Limb (tissue), 2 donors: ENCODE results near the gene ZDHHC14.
"Not testable (repeated sequence)": the region's sequence is repeated elsewhere in the genome, so short reads cannot be mapped to it uniquely, and the experiment has no call there.

ENCODE experiments used
- DNase-seq, 2 donors: peaks; one replicate each; pipeline ENCODE4 v3.0.0-alpha.2; 2016; ENCODE audit errors: extremely low spot score in 2 of 2

Gene ZDHHC14

DNA sequence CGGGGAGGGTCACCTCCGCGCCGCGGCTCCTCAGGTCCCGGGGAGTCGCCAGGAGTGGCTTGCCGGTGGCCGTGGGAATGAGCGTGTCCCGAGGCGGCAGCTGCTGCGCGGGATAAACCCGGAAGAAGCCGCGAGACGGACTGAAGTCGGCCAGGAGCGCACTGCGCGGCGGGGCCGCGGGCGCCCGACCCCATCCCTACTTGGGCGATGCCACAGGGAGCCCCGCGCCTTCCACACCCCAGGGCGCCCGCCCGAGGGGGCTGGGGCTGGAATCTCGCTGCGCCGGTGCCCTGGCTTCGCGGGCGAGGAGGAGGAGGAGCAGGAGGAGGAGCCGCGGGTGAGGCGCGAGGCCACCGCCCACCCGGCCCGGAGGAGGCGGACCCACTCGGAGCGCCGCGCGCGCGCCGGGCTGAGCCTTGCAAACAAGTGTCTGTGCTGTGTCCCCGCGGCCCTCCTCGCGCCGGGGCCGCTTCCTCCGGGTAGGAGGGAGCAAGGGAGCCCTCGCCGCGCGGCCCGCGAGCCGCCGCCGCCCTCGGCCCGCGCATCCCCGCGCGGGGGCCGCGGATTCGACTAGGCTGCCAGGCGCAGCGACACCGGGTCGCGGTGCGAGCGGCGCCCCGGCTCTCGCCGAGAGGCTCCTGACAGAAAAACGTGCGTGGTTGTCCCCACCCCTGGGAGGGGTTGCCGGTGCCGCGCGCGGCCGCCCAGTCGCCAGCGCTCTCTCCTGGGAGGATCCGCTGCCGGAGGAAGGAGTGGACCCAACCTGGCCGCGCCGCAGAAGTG, at the start of gene ZDHHC14:
Gene ZDHHC14, plus strand, starts transcription at position 412 of the 783 bp plus-strand sequence.
- DNase-seq, result peak; percentile 76 to 92

DNA sequence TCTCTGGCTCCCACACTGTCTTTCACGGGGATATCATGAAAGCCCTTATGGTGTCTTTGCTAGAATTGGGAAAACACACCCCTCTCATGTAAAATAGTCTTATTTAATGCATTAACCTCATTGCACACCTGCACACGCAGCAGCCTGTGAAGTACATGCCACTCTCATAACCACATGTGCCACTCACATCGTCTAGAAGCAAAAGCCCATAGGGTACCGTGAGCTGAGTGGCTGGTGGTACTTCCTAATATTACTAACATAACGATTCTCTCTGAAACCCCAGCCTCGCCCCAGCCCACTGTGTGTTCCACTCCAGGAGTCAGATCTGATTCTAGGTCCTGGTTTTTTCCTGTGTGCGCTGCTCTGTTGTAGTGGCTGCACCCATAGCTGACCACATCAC, 48.2 kb upstream of the ZDHHC14 start:
- DNase-seq, result no peak

DNA sequence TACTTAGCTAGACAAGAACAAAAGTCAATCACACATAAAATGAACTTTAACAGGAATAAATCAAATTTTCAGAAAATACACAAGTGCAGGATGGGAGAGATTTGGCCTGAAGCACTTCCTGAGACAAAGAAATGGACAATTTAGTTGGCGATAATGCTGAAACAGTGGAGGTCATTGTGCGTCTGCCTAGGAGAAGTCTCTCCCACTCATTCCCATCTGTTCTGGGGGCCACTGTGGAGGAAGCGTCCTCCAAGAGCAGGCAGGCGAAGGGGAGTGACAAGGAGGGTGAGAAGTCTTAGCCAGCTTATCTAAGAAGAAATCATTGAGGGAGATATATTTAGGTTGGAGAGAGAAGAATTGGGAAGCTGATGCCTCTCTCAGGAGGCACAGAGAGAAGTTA, 47.5 kb upstream of the ZDHHC14 start:
- no peak for DNase-seq

DNA sequence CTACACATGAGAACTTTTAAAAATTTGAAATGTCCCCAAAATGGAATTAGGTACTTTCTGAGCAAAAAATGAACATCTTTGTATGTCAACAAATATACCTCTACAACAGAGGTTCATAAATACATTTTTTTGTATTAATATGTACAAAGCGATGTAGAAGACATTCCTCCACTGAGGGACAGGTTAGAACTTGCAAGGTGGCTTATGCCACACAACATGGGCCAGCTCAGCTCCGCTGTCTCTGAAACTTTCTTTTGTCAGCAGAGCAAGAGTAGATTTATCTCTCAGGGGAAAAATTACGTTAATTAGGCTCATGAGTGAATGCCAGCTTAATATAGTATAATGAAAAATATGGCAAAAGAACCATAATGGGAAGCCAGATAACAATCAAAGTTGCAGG, 47.0 kb upstream of the ZDHHC14 start:
- no peak for DNase-seq

DNA sequence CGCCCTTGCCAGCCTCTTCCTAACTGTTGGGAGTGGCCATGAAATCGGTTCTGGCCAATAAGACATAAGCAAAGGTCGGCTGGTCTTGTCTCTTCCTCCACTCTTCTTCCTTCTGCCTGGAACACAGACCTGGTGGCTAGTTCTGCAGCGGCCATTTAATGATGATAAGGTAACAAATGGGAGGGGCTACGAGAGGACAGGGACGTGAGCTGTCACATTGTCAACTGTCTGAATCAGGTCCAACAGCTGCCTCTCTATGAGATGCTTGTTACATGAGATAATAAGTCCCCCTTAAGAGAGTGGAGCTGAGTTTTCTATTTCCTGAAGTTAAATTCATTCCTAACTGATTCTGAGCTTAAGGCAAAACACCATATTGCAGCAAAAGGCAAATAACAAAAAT, 45.2 kb upstream of the ZDHHC14 start:
- no peak for DNase-seq

DNA sequence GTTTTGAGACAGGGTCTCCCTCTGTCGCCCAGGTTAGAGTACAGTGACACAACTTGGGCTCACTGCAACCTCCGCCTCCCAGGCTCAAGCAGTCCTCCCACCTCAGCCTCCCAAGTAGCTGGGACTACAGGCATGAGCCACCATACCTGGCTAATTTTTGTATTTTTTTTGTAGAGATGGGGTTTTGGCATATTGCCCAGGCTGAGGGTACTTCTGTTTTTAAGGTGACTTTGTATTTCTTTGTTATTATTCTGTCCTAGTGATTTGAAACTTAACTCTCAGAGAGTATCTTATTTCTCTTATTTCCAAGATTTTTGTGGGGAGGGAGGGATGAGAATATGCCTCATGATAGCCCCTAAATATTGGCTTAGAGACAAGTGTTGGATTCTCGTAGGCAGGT, 43.7 kb upstream of the ZDHHC14 start:
- DNase-seq, result not testable (repeated sequence)

DNA sequence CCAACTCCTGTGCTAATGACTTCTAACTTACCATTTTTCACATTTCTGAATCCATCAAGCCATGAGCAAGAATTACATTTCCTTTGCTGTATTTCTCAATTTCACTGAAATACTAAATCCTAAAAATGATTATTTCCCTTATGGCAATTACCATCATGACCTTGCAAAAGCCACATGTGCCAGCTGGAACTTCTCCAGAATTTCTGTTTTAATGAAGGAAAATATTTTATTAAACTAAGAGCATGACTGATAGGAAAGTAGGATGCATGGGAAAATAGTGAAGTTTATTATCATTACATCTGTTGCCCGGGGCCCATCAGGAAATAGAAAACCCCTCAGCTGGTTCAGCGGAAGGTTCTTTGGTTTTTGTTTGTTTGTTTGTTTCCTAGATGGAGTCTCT, 43.2 kb upstream of the ZDHHC14 start:
- no peak for DNase-seq

DNA sequence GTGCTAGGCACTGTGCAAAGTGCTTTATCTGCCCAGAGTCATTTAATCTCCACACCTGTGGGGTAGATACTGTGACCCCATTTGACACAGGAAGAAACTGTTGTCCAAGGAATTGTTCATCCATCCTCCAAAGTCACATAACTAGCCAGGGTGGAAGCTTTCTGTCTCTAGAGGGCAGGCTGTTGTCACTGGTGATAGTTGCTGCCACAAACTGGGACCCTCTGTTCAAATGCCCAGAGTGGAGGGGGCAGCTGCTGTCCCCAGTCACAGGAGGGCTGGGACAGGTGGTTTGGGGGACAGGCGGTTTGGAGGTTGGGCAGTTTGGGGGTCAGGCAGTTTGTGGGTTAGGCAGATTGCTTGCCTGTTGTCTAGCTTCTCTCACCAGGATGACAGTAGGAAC, 41.6 kb upstream of the ZDHHC14 start:
- DNase-seq, result no peak

DNA sequence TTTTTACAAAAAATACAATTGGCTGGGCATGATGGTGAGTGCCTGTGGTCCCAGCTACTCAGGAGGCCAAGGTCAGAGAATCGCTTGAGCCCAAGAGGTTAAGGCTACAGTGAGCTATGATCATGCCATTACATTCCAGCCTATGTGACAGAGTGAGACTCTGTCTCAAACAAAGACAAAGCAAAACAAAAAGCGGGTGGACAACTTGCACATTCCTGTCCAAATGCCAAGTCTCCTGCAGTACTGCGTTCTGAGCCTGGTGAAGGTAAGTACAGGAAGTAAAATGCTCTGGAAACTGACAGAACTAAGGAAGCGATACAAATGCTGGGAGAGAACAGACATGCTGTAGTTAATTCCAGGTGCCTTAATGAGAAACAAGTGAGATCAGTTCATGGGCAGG, 37.3 kb upstream of the ZDHHC14 start:
- DNase-seq, result no peak

DNA sequence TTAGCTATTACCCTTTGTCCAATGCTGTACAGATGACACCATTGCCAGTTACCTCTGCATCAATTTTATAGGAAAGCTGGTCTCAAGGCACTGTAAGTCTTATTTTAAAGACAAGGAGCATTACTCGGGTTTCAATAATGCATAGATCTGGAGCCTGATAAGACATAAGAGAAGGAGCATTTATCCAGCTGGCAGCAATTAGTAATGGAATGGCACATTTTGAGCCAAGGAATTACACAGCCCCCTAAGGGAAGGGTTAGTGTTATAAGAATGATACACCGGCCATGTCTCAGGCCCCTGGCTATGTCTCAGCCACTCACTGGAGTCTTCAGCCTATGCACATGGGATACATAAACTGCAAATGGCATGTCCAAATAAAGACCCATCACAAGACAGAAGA, 34.6 kb upstream of the ZDHHC14 start:
- DNase-seq, result no peak

DNA sequence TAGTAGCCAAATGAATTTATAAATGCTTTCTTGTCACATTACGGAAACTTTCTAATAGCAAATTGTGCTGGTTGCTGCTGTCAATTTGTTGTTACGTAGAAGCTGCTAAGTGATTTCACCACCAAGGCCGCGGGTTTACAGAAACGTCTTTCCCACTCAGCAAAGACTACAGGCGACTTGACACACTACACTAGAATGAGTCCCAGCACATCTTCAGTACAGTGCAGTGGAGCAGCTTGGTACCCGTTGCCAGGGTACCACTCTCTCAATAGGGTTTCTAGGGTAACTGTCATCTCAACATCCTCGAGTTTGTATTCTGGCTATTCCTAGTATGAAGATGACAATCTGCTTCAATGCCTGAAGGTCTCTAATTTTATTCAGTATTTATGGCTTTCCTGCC, 22.7 kb upstream of the ZDHHC14 start:
- DNase-seq, result no peak

DNA sequence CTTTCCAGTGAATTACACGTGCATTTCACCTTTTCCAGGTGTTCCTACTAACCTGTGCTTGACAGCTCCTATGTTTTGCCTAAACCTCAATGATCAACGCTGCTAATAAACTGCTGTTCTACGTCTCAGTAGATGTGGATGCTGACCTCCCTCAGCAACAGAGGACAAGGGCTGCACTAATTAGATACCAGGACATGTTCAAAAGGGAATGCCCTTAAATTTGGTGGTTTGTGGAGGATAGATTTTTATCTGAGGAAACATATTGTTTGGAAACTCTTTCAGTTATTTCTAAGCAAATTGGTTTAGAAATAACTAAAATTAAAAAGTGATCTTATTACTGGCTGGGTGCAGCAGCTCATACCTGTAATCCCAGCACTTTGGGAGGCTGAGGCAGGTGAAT, 19.1 kb upstream of the ZDHHC14 start:
- no peak for DNase-seq

DNA sequence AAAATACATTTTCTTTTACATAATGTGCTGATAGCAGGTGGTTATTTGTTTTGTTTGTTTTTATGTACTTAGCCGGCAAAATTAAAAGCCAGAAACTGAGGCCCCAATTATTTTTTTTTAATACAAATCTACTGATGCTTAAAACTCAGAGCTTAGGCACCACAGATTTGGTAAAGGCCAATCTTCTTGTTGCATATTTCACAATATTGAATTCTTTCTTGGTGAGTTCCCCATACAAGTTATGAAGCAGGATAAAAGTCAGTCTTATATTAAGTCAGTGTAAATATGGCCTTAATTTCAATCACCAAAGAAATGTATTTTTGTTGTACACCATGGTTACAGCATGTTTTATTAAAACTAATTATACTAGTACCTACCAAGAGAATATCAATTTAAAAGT, 16.3 kb upstream of the ZDHHC14 start:
- DNase-seq, result no peak

DNA sequence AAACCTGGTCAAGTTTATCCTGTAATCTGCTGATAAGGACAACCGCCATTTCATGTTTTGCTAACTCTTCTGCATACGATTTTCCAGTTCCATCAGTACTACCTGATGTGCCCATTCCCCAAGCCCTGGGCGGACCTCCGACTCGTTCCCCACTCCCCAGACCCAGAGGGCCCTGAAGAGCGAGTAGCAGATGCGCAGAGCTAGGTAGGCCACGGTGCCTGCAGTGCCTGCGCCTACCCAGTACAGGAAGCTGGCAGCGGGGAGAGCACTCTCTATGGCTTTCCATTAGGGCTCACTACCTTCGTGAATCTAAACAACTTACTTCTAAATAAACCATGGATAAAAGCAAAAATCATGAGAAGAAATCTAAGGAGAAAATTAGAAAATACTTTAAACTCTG, 14.3 kb upstream of the ZDHHC14 start:
- DNase-seq, result no peak

DNA sequence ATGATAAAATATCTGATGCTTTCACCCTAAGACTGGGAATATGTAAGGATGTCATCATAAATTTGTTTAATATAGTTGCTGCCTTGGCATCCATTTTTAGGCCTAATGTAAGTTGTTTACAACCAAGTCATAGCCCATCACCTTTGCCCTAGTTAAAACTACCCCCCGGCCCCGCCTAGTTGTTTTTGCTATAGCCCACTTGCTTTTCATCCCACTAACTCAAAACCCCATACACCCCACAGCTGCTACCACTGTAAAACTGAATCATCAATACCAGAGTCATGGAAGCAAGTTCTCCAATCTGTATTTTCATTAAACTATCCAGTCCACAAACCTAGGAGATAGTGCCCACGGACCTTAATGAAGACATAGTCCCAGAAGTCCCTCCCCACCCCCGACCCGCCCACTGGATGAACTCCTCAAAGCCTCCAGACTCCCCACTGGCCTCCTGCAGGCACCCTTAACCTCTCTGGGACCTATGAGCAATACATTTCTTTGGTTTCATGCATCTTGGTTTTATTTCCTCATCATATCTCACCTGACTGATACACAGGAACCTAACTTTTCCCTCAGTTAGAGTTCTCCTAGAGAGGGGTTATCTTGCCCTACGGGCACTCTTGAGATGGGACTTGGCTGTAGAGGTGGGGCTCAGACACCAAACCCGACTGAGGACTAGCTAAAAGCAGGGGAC, 12.5 kb upstream of the ZDHHC14 start:
- DNase-seq, result no peak

DNA sequence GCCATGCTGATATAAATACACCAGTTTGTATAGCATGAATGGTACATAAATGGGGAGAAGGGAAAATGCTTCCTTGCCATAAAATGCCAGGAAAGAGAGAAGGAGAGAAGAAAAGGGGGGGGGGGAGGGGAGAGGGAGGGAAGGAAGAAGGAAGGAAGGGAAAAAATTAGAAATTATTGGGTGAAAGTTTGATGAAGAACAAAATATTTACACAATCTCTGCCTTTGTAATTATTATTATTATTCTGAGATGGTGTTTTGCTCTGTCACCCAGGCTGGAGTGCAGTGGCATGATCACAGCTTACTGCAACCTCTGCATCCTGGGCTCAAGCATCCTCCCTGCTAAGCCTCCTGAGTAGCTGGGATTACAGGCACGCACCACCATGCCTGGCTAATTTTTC, 10.2 kb upstream of the ZDHHC14 start:
- no peak for DNase-seq

DNA sequence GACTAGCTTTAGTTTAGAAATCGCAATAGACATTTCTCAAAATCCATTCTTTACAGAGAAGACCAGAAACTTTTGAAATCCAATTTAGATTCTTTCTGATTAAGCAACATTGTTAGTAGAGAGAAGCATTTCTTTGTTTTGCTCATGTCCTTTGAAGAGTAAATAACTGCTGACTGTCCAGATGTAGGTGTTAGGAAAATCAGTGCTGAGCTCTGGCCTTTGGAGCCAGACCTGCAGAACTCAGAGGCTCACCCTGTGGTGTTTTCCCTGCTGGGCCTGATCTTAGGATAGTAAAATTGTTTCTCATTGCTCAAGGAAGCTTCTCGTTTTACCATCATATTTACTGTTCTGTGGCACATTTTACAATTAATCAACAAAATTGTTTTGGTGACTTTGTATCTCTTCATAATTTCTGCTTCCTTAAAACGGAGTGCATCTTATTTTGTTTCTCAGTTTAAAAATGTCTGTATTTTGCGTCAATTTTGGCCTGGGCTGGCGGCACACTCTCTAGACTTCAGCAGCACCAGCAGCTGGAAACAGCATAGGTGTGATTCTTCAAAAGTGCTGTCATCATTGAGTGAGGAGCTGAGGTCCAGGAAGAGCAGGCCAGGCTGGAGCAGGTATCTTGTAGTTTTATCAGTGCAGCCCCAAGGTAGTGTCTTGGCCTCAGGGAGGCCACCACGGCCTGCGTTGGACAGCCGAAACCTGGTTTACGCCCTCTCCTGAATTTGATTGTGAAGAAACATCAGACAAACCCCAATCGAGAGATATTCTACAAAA, 8.3 kb upstream of the ZDHHC14 start:
- DNase-seq, result no peak

DNA sequence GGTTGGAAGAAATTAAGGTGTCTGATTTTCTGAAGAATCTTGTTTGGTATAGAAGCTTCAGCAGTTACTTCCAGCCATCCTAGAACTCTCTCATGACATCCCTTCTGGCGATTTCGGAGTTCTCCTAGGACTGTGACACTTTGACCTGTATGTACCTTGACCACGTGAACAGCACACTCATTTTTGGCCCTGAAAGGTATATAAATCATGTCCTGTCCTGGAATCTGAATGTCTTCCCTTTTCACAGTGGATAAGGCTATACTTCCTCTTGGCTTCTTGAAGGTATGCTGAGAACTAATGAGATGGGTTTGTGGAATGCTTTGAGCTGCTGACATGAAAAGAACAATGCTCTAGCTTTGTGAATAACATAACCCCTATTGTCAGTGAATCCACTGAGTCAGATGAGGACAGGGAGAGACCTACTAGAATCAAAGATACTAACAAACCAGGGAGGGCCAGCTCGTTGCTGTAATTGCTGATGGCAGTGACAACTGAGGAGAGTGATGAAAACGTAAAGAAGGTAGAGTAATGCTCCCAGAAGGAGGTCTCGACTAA, 6.0 kb upstream of the ZDHHC14 start:
- no peak for DNase-seq

DNA sequence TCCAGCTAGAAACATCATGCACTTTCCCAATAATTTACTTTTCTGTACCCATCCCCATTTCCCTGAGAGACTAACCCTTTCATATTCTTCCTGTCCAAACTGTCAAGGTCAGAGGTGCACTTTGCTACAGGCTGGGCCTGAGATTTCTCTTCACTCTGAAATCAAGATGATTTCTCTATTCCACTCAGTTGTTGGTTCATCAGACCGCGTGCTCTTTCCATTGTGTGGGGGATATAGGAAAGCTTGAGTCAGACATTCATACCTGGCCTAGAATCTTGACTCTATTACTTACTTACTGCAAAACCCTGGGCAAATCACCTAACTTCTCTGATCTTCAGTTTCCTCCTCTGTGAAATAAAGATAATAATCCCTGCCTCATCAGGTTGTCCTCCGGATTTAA, 4.7 kb upstream of the ZDHHC14 start:
- DNase-seq, result no peak

DNA sequence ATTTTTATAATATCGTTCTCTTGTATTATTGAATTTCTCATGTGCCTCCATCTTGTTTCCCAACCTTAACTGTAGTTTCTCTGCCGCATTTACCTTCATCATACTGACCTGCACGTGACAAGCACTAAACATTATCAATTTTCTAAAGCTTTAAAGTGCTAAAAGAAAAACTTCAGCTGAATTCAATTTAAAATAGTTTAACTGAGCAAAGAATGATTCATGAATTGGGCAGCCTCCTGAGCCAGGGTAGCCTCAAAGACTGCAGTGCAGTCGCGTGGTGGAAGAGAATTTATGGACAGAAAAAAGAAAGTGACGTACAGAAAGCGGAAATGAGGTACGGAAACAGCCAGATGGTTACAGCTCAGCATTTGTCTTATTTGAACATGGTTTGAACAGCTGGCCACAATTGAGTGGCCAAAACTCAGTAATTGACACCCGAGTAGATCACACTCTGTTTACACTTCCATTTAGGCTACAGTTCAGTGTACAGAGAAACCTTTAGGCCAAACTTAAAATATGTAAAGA, 4.2 kb upstream of the ZDHHC14 start:
- DNase-seq, result no peak

DNA sequence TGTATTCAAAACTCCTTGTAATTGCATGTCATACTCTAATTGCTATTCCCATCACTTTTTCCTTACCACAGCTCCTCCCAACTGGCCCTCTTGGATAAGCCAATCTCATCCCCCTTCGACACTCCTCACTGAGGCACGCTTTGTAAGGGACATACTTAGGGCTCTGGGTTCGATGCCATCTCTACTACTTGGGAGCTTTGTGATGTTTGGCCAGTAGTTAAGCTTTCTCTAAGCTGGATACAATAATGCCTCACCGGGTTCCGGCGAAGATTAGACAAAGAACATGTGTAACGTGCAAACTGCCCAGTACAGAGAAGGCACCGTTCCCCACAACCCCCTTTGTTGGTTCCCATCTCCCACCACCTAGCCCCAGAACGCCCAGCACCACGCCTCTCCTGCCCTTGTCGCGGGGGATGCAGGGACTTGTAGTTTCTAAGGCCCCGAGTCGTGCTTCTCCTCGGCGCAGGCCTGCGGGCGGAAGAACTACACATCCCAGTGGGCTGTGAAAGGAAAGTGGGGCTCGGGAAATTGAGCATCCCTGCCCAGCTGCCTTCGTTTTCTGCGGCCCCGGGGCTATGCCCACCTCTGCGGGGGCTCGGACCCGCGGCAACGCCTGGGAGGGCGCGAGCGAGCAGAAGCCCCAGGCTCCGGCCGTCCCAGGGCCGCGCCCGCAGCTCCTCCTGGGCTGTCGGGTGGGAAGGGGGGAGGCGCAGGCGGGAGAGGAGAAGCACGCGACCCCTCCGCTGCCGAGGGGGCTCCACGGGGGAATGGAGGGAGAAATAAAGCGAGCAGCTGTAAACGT, 1.1 kb upstream of the ZDHHC14 start:
- DNase-seq, result peak; percentile 92 to 93
